ENCODE data around the gene LPAR4. TPM values are rescaled to one million over a fixed set of nuclear protein-coding genes. Genes with fewer than 3 reads are reported as not detected.

The LPAR4 gene
- total and polyA plus RNA-seq, 2 of the 4 experiments (the other 2 are of a cell fraction), result not detected

- Histone ChIP-seq H2AFZ (replicated peaks; ENCODE audit: low read length, poor library complexity) (no peak overlapping the region), H2BK15ac (ENCODE audit: low read depth, low read length) (no peak overlapping the region), H3K36me3 (ENCODE audit: control insufficient read depth, insufficient read depth, low read length) (no peaks in the 10 kb centered on the region), H2BK5ac (ENCODE audit: low read depth, low read length, poor library complexity, severe bottlenecking) (no peak overlapping the region), H4K8ac (ENCODE audit: low read depth in 2 of 2, low read length in 2 of 2) (no peak overlapping the region), H3K27ac (ENCODE audit: insufficient read depth, low read length) (no peak overlapping the region), H4K20me1 (ENCODE audit: insufficient read depth, low read length) (no peaks in the 10 kb centered on the region), H4K5ac (ENCODE audit: low read depth, low read length) (no peak overlapping the region), H3K4me3 (ENCODE audit: insufficient read depth, low read depth, low read length) (no peak overlapping the region), H3K9me3 (ENCODE audit: control insufficient read depth, insufficient read depth, low read length) (no peaks in the 10 kb centered on the region), H2BK120ac (ENCODE audit: low read depth, low read length) (no peak overlapping the region), H2BK20ac (ENCODE audit: low read depth, low read length) (no peak overlapping the region), H3K79me1 (ENCODE audit: low read depth in 1 of 2, low read length in 2 of 2) (no peaks in the 10 kb centered on the region), H3K4me1 (ENCODE audit: control insufficient read depth, insufficient read depth, low read length) (no peaks in the 10 kb centered on the region), H2AK5ac (ENCODE audit: low read depth, low read length) (no peak overlapping the region), H3K18ac (ENCODE audit: low read depth, low read length) (no peak overlapping the region), H2AK9ac (replicated peaks; ENCODE audit: low read depth, low read length, poor library complexity) (no peak overlapping the region), H3K27me3 (ENCODE audit: control insufficient read depth, insufficient read depth, low read length) (no peaks in the 10 kb centered on the region), H3K4me2 (ENCODE audit: low read depth, low read length) (no peak overlapping the region), H3K9ac (ENCODE audit: low read depth, low read length) (no peak overlapping the region), H3K4ac (ENCODE audit: low read depth, low read length) (no peak overlapping the region), H3K9me1 (ENCODE audit: insufficient read depth, low read length) (no peaks in the 10 kb centered on the region), H3K23ac (ENCODE audit: low read depth, low read length) (no peak overlapping the region), H3K56ac (ENCODE audit: extremely low read depth, insufficient read depth, low read length) (no peak overlapping the region), H3K14ac (replicated peaks; ENCODE audit: low read depth, low read length) (no peak overlapping the region), H4K91ac (ENCODE audit: insufficient read depth, low read depth, low read length) (no peak overlapping the region)
- no TSS peak for BruUV-seq (replicated peaks)
- in situ Hi-C loops (cut with MboI; ENCODE audit: low sequenced_read_pairs) (no loop called here), intact Hi-C loops (cut with micrococcal nuclease) (no loop called here), dilution Hi-C loops (cut with HindIII; ENCODE audit: low sequenced_read_pairs, unreplicated experiment) (no loop called here)
- DNase-seq, result no peak
- no peak for ATAC-seq (ENCODE audit: low read depth)
- ChIA-PET CTCF (no interaction called here), POLR2A (ENCODE audit: unreplicated experiment) (no interaction called here)
- TF ChIP-seq USF2 (IDR thresholded peaks at IDR 0.05; ENCODE audit: low read depth, low read length) (no peak), MAZ (IDR thresholded peaks at IDR 0.05; ENCODE audit: borderline replicate concordance, low read depth, low read length) (no peak)
These were observed 53.2 kb downstream of the LPAR4 start for GRCh38 chrX:78800694-78801093.

Data from IMR-90 (cell line).